Activated T-helper 1 cell treated with anti-CD3 and anti-CD28 coated beads, Interleukin-2, amount 50 U/mL, for 16 hours (primary cell): ENCODE data around the gene SLC45A3.

Experiments
- DNase-seq, 2 donors: peaks; one replicate each; pipeline ENCODE4 v3.0.0-alpha.2; 2020; ENCODE audit warnings: low read depth in 1 of 2, low spot score in 1 of 2

The SLC45A3 gene

DNA sequence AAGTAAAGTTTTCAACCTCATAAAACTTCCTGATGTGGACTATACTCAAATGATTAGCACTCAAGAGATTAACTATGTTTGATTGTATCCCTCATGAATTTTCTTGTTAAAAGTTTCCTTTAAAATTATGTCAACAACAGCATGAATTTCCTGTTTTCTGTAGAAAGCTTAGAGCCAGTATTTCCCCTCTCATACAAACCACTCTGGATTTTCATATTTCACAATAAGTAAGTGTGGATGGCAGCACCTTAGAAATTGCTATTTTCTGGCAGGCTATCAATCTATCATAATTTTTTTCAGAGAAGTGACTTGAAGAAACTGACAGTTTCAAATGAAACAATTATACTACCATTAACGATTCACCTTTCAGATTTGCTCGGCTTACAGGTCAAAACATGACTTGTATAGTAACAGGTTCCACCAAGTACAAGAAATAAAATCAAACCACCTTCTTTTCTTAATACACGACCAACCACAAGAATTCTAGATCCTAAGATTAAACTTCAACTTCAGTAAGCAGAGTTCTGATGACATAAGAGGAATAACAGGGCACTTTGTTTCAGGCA lies 69.3 kb downstream of the SLC45A3 start:
- no peak for DNase-seq

DNA sequence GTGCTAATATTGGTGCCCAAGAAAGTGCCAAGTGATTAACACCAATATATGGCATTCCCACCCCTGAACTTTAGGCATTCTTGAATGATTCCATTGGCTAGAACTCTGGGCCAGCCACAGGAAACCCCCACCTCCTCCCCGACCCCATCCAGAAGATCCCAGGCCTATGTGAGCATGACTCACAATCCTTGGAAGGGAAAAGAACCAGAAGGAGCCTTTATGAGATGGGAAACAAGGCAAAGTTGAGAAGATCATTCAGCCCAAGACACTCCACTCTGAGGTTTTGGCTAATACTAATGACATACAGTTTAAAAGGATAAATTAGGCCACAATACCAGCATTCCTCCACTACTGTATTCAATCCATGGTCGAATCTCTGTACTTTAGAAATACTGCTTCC lies 70.3 kb downstream of the SLC45A3 start:
- DNase-seq: no peak
